Kidney capillary endothelial cell (primary cell): Measurements from ENCODE around the gene STARD13.

ENCODE experiments used
- DNase-seq: peaks from one replicate; pipeline ENCODE4 v3.0.0-alpha.2; 2018; ENCODE audit warnings: low spot score

Gene STARD13

GRCh38 chr13:33111414-33112110 is 174.0 kb downstream of the STARD13 start:
- no peak for DNase-seq

- DNase-seq, result no peak
Measured at GRCh38 chr13:33110713-33111413, 174.7 kb downstream of the STARD13 start.

GRCh38 chr13:33110386-33110712 is 175.2 kb downstream of the STARD13 start:
- no peak for DNase-seq

GRCh38 chr13:33109801-33110200 is 175.8 kb downstream of the STARD13 start:
- no peak for DNase-seq

GRCh38 chr13:33109271-33109697 is 176.3 kb downstream of the STARD13 start:
- DNase-seq, result no peak

GRCh38 chr13:33108620-33109019 is 176.9 kb downstream of the STARD13 start:
- no peak for DNase-seq

GRCh38 chr13:33107361-33107760 is 178.2 kb downstream of the STARD13 start:
- DNase-seq, result no peak

- no peak for DNase-seq
Measured at GRCh38 chr13:33106656-33107360, 178.7 kb downstream of the STARD13 start.

- DNase-seq, result no peak
Measured at GRCh38 chr13:33105387-33106005, 180.1 kb downstream of the STARD13 start.

GRCh38 chr13:33103457-33103856 is 182.1 kb downstream of the STARD13 start:
- no peak for DNase-seq

GRCh38 chr13:33101835-33102234 is 183.7 kb downstream of the STARD13 start:
- DNase-seq, result no peak

- DNase-seq, result no peak
Measured at GRCh38 chr13:33100886-33101285, 184.7 kb downstream of the STARD13 start.

- DNase-seq, result no peak
Measured at GRCh38 chr13:33099860-33100259, 185.7 kb downstream of the STARD13 start.

GRCh38 chr13:33096886-33097605 is 188.5 kb downstream of the STARD13 start:
- DNase-seq, result no peak

- DNase-seq, result peak; percentile 80
Measured at GRCh38 chr13:33092073-33092987, 193.2 kb downstream of the STARD13 start.

GRCh38 chr13:33091415-33091774 is 194.2 kb downstream of the STARD13 start:
- no peak for DNase-seq

GRCh38 chr13:33090755-33091414 is 194.7 kb downstream of the STARD13 start:
- DNase-seq, result no peak

GRCh38 chr13:33089311-33089710 is 196.2 kb downstream of the STARD13 start:
- DNase-seq, result no peak

GRCh38 chr13:33087790-33088189 is 197.8 kb downstream of the STARD13 start:
- DNase-seq, result no peak

- no peak for DNase-seq
Measured at GRCh38 chr13:33087091-33087490, 198.5 kb downstream of the STARD13 start.
